GM21576 (cell line): Measurements from ENCODE around the gene LPCAT2.

Experiments
- ATAC-seq: cut with Tn5 transposase; IDR thresholded peaks from one replicate; pipeline ENCODE4 v1.9.1; 2021; ENCODE audit warnings: mild to moderate bottlenecking, moderate library complexity; ENCODE audit not compliant: unreplicated experiment

Gene LPCAT2

GRCh38 chr16:55480228-55480655 lies 28.6 kb upstream of the LPCAT2 start:
- ATAC-seq, result no peak

- ATAC-seq, result no peak
Observed at GRCh38 chr16:55481023-55481422, 27.8 kb upstream of the LPCAT2 start.

GRCh38 chr16:55482056-55482455 lies 26.8 kb upstream of the LPCAT2 start:
- ATAC-seq, result no peak

- ATAC-seq, result no peak
Observed at GRCh38 chr16:55487048-55487803, 21.6 kb upstream of the LPCAT2 start.

GRCh38 chr16:55488306-55488705 lies 20.6 kb upstream of the LPCAT2 start:
- ATAC-seq, result no peak

GRCh38 chr16:55489119-55489955 lies 19.5 kb upstream of the LPCAT2 start:
- ATAC-seq, result no peak

- no peak for ATAC-seq
Observed at GRCh38 chr16:55489956-55490265, 19.0 kb upstream of the LPCAT2 start.

GRCh38 chr16:55490301-55490700 lies 18.6 kb upstream of the LPCAT2 start:
- ATAC-seq, result no peak

- no peak for ATAC-seq
Observed at GRCh38 chr16:55491691-55492090, 17.2 kb upstream of the LPCAT2 start.

- ATAC-seq, result no peak
Observed at GRCh38 chr16:55492756-55493380, 16.0 kb upstream of the LPCAT2 start.

- no peak for ATAC-seq
Observed at GRCh38 chr16:55494994-55495421, 13.9 kb upstream of the LPCAT2 start.

GRCh38 chr16:55495616-55496289 lies 13.1 kb upstream of the LPCAT2 start:
- no peak for ATAC-seq

- no peak for ATAC-seq
Observed at GRCh38 chr16:55496509-55497145, 12.2 kb upstream of the LPCAT2 start.

- ATAC-seq, result no peak
Observed at GRCh38 chr16:55497558-55497957, 11.3 kb upstream of the LPCAT2 start.

- no peak for ATAC-seq
Observed at GRCh38 chr16:55498101-55498500, 10.8 kb upstream of the LPCAT2 start.

- no peak for ATAC-seq
Observed at GRCh38 chr16:55499281-55499680, 9.6 kb upstream of the LPCAT2 start.

GRCh38 chr16:55499951-55500529 lies 8.8 kb upstream of the LPCAT2 start:
- no peak for ATAC-seq

GRCh38 chr16:55500530-55501011 lies 8.3 kb upstream of the LPCAT2 start:
- no peak for ATAC-seq

- ATAC-seq, result no peak
Observed at GRCh38 chr16:55501549-55502322, 7.1 kb upstream of the LPCAT2 start.
